ENCODE measurements around the gene ABAT. TPM values are rescaled to one million over a fixed set of nuclear protein-coding genes. Genes with fewer than 3 reads are reported as not detected.
"Not testable (repeated sequence)": the region's sequence is repeated elsewhere in the genome, so short reads cannot be mapped to it uniquely, and the experiment has no call there.

Gene ABAT
- total RNA-seq, 2 donors from 2014 or later, result 9.3 to 9.8 TPM

GRCh38 chr16:8740775-8741355 lies 66.4 kb downstream of the ABAT start:
- Histone ChIP-seq H3K4me3 (no peak overlapping the region), H3K27me3 (replicated peaks; ENCODE audit: insufficient read depth) (no peaks in the 10 kb centered on the region), H3K9me3 (no peaks in the 10 kb centered on the region), H3K4me1 (ENCODE audit: control insufficient read depth in 1 of 2, low read depth in 2 of 2) (no peaks in the 10 kb centered on the region), H3K36me3 (no peaks in the 10 kb centered on the region), H3K27ac (no peak overlapping the region)
- no peak for DNase-seq (ENCODE audit: low spot score)
- ATAC-seq (ENCODE audit: insufficient number of reproducible peaks, low FRiP score, low read depth), result no peak
- no peak for TF ChIP-seq CTCF (IDR thresholded peaks at IDR 0.05)

GRCh38 chr16:8741636-8742035 lies 67.2 kb downstream of the ABAT start:
- no peaks in the 10 kb centered on the region for H3K27me3 ChIP-seq (replicated peaks; ENCODE audit: insufficient read depth)
- no peak overlapping the region for H3K4me3 ChIP-seq
- ATAC-seq (ENCODE audit: insufficient number of reproducible peaks, low FRiP score, low read depth) (no peak), DNase-seq (ENCODE audit: low spot score) (no peak)
- no peak overlapping the region for H3K27ac ChIP-seq
- H3K9me3 ChIP-seq, result no peaks in the 10 kb centered on the region
- no peaks in the 10 kb centered on the region for H3K36me3 ChIP-seq
- TF ChIP-seq CTCF (IDR thresholded peaks at IDR 0.05), result no peak
- H3K4me1 ChIP-seq (ENCODE audit: control insufficient read depth in 1 of 2, low read depth in 2 of 2), result no peaks in the 10 kb centered on the region

GRCh38 chr16:8742068-8742467 lies 67.7 kb downstream of the ABAT start:
- Histone ChIP-seq H3K36me3 (no peaks in the 10 kb centered on the region), H3K4me1 (ENCODE audit: control insufficient read depth in 1 of 2, low read depth in 2 of 2) (no peaks in the 10 kb centered on the region), H3K4me3 (no peak overlapping the region), H3K27me3 (replicated peaks; ENCODE audit: insufficient read depth) (no peaks in the 10 kb centered on the region), H3K27ac (no peak overlapping the region), H3K9me3 (no peaks in the 10 kb centered on the region)
- TF ChIP-seq CTCF (IDR thresholded peaks at IDR 0.05), result no peak
- DNase-seq (ENCODE audit: low spot score), result no peak
- no peak for ATAC-seq (ENCODE audit: insufficient number of reproducible peaks, low FRiP score, low read depth)

- not testable (repeated sequence) for ATAC-seq (ENCODE audit: insufficient number of reproducible peaks, low FRiP score, low read depth); H3K4me3 ChIP-seq; H3K27me3 ChIP-seq (replicated peaks; ENCODE audit: insufficient read depth); DNase-seq (ENCODE audit: low spot score); H3K4me1 ChIP-seq (ENCODE audit: control insufficient read depth in 1 of 2, low read depth in 2 of 2); H3K36me3 ChIP-seq; H3K27ac ChIP-seq; H3K9me3 ChIP-seq
Observed at GRCh38 chr16:8748944-8749343, 74.5 kb downstream of the ABAT start.

GRCh38 chr16:8751481-8752311 lies 77.3 kb downstream of the ABAT start:
- no peaks in the 10 kb centered on the region for H3K36me3 ChIP-seq
- no peak overlapping the region for H3K27ac ChIP-seq
- no peaks in the 10 kb centered on the region for H3K4me1 ChIP-seq (ENCODE audit: control insufficient read depth in 1 of 2, low read depth in 2 of 2)
- no peak overlapping the region for H3K4me3 ChIP-seq
- DNase-seq (ENCODE audit: low spot score) (no peak), ATAC-seq (ENCODE audit: insufficient number of reproducible peaks, low FRiP score, low read depth) (no peak)
- no peak for TF ChIP-seq CTCF (IDR thresholded peaks at IDR 0.05)
- H3K27me3 ChIP-seq (replicated peaks; ENCODE audit: insufficient read depth), result no peaks in the 10 kb centered on the region
- H3K9me3 ChIP-seq, result no peaks in the 10 kb centered on the region
